HG02938 (cell line): ENCODE measurements around the gene PEMT.

Experiments used
- ATAC-seq: cut with Tn5 transposase; IDR thresholded peaks from one replicate; pipeline ENCODE4 v1.9.1; 2021; ENCODE audit warnings: mild to moderate bottlenecking, moderate library complexity; ENCODE audit not compliant: unreplicated experiment

Gene PEMT

GRCh38 chr17:17570798-17571716 is 20.5 kb downstream of the PEMT start:
- ATAC-seq = no peak

GRCh38 chr17:17570140-17570797 is 21.2 kb downstream of the PEMT start:
- no peak for ATAC-seq

GRCh38 chr17:17569691-17570090 is 21.8 kb downstream of the PEMT start:
- no peak for ATAC-seq

- ATAC-seq = no peak
Observed at GRCh38 chr17:17568772-17569195, 22.7 kb downstream of the PEMT start.

- ATAC-seq = no peak
Observed at GRCh38 chr17:17567631-17568030, 23.9 kb downstream of the PEMT start.

- no peak for ATAC-seq
Observed at GRCh38 chr17:17566896-17567513, 24.5 kb downstream of the PEMT start.

GRCh38 chr17:17565471-17566339 is 25.8 kb downstream of the PEMT start:
- ATAC-seq = no peak

- ATAC-seq = no peak
Observed at GRCh38 chr17:17564896-17565295, 26.6 kb downstream of the PEMT start.

- no peak for ATAC-seq
Observed at GRCh38 chr17:17564323-17564722, 27.2 kb downstream of the PEMT start.

GRCh38 chr17:17563530-17563929 is 28.0 kb downstream of the PEMT start:
- no peak for ATAC-seq

GRCh38 chr17:17562146-17562511 is 29.4 kb downstream of the PEMT start:
- ATAC-seq = no peak

GRCh38 chr17:17561408-17562145 is 29.9 kb downstream of the PEMT start:
- ATAC-seq = no peak

- no peak for ATAC-seq
Observed at GRCh38 chr17:17560975-17561374, 30.5 kb downstream of the PEMT start.

GRCh38 chr17:17560167-17560566 is 31.3 kb downstream of the PEMT start:
- no peak for ATAC-seq

GRCh38 chr17:17559164-17559563 is 32.3 kb downstream of the PEMT start:
- ATAC-seq = no peak

- ATAC-seq = no peak
Observed at GRCh38 chr17:17558431-17558830, 33.1 kb downstream of the PEMT start.

GRCh38 chr17:17557796-17558195 is 33.7 kb downstream of the PEMT start:
- ATAC-seq = no peak

GRCh38 chr17:17556671-17557070 is 34.8 kb downstream of the PEMT start:
- ATAC-seq = no peak

GRCh38 chr17:17555906-17556305 is 35.6 kb downstream of the PEMT start:
- ATAC-seq = no peak

GRCh38 chr17:17555151-17555550 is 36.4 kb downstream of the PEMT start:
- no peak for ATAC-seq
